Neural progenitor cell (in vitro differentiated cells): ENCODE data around the gene RSPO4. TPM values are rescaled to one million over a fixed set of nuclear protein-coding genes. Genes with fewer than 3 reads are reported as not detected.
"Not testable (repeated sequence)": the region's sequence is repeated elsewhere in the genome, so short reads cannot be mapped to it uniquely, and the experiment has no call there.

Source experiments
- DNase-seq: peaks from one replicate; pipeline ENCODE4 v3.0.0-alpha.2; 2016; ENCODE audit warnings: low spot score
- H2AFZ ChIP-seq: fragments of 200-600 bp; sonication (generic); replicated peaks from 2 replicates; pipeline ENCODE4 v1.6.1; 2016; ENCODE audit warnings: antibody characterized with exemption
- H3F3A ChIP-seq: fragments of 200-600 bp; sonication (generic); 2 replicates; pipeline ENCODE4 v1.6.1; 2016; ENCODE audit warnings: antibody characterized with exemption, low read depth
- H3K27ac ChIP-seq: fragments of 200-600 bp; sonication (generic); 2 replicates; pipeline ENCODE4 v1.5.1; 2016; ENCODE audit warnings: mild to moderate bottlenecking
- H3K27me3 ChIP-seq: fragments of 200-600 bp; sonication (generic); 2 replicates; pipeline ENCODE4 v1.6.1; 2016; ENCODE audit warnings: mild to moderate bottlenecking, moderate library complexity
- H3K36me3 ChIP-seq: fragments of 200-600 bp; sonication (generic); 2 replicates; pipeline ENCODE4 v1.5.1; 2016
- H3K4me1 ChIP-seq: fragments of 200-600 bp; sonication (generic); 2 replicates; pipeline ENCODE4 v1.6.1; 2016; ENCODE audit warnings: mixed run types
- H3K4me2 ChIP-seq: fragments of 200-600 bp; sonication (generic); 2 replicates; pipeline ENCODE4 v1.6.1; 2016
- H3K4me3 ChIP-seq: fragments of 200-600 bp; sonication (generic); 2 replicates; pipeline ENCODE4 v1.5.1; 2016
- H3K79me2 ChIP-seq: fragments of 200-600 bp; sonication (generic); 2 replicates; pipeline ENCODE4 v1.6.1; 2016; ENCODE audit warnings: low read depth
- H3K9ac ChIP-seq: fragments of 200-600 bp; sonication (generic); 2 replicates; pipeline ENCODE4 v1.6.1; 2016
- H3K9me3 ChIP-seq: fragments of 200-600 bp; sonication (generic); 2 replicates; pipeline ENCODE4 v1.5.1; 2016; ENCODE audit warnings: low read depth
- H4K20me1 ChIP-seq: fragments of 200-600 bp; sonication (generic); 2 replicates; pipeline ENCODE4 v1.6.1; 2016; ENCODE audit warnings: low read depth
- H3K27ac Mint-ChIP-seq: 3 replicates; pipeline ENCODE4 v1.8.0; 2021; ENCODE audit warnings: mixed read lengths
- H3K27me3 Mint-ChIP-seq: 2 replicates; pipeline ENCODE4 v1.8.0; 2022; ENCODE audit warnings: low read depth, mild to moderate bottlenecking, inconsistent platforms, moderate library complexity, mixed read lengths; ENCODE audit not compliant: insufficient read depth
- H3K36me3 Mint-ChIP-seq: 3 replicates; pipeline ENCODE4 v1.8.0; 2021; ENCODE audit warnings: mixed read lengths
- H3K4me1 Mint-ChIP-seq: 3 replicates; pipeline ENCODE4 v1.8.0; 2021; ENCODE audit warnings: mixed read lengths
- H3K4me3 Mint-ChIP-seq: 3 replicates; pipeline ENCODE4 v1.8.0; 2021; ENCODE audit warnings: mild to moderate bottlenecking, moderate library complexity, mixed read lengths
- H3K9me3 Mint-ChIP-seq: 3 replicates; pipeline ENCODE4 v1.8.0; 2020; ENCODE audit warnings: mixed read lengths
- CTCF ChIP-seq: fragments of 200-600 bp; sonication (generic); IDR thresholded peaks from 2 replicates; pipeline ENCODE4 v1.5.1; 2017; ENCODE audit warnings: antibody characterized with exemption, mild to moderate bottlenecking
- EZH2 ChIP-seq: fragments of 200-600 bp; sonication (generic); IDR thresholded peaks from 2 replicates; pipeline ENCODE4 v1.6.1; 2017; ENCODE audit warnings: antibody characterized with exemption, mild to moderate bottlenecking, moderate library complexity
- EZH2phosphoT487 ChIP-seq: fragments of 200-600 bp; sonication (generic); IDR thresholded peaks from 2 replicates; pipeline ENCODE4 v1.6.1; 2017; ENCODE audit warnings: antibody characterized with exemption
- total RNA-seq: library from RNA; depleted of rRNA; stranded (reverse); fragments of >200 nt; gene quantifications from 2 replicates; pipeline ENCODE4 v1.2.3, GENCODE V29; 2015; ENCODE audit warnings: low replicate concordance

Gene RSPO4
- total RNA-seq, 1 donor from 2014 or later, result 0.26 TPM

GRCh38 chr20:987677-988076 lies 14.4 kb downstream of the RSPO4 start:
- no peaks in the 10 kb centered on the region for H3K27me3 ChIP-seq
- H3K9me3 ChIP-seq, result no peaks in the 10 kb centered on the region
- Mint-ChIP-seq H3K27ac (peak overlapping the region; percentile 44), H3K36me3 (no peaks in the 10 kb centered on the region), H3K4me3 (no peak overlapping the region), H3K27me3 (peaks cover 3% of the 10 kb centered on the region), H3K4me1 (no peaks in the 10 kb centered on the region), H3K9me3 (no peaks in the 10 kb centered on the region)
- no peaks in the 10 kb centered on the region for H3F3A ChIP-seq
- no peak overlapping the region for H3K4me2 ChIP-seq
- H3K27ac ChIP-seq, result no peak overlapping the region
- no peaks in the 10 kb centered on the region for H3K36me3 ChIP-seq
- no peak for TF ChIP-seq EZH2
- TF ChIP-seq CTCF, result no peak
- no peak for TF ChIP-seq EZH2phosphoT487
- no peak overlapping the region for H3K4me3 ChIP-seq
- no peak overlapping the region for H3K9ac ChIP-seq
- peaks cover 4% of the 10 kb centered on the region for H3K4me1 ChIP-seq
- no peaks in the 10 kb centered on the region for H4K20me1 ChIP-seq
- no peak for DNase-seq
- H3K79me2 ChIP-seq, result no peaks in the 10 kb centered on the region
- H2AFZ ChIP-seq, result no peak overlapping the region

- DNase-seq, result no peak
- H3K4me3 Mint-ChIP-seq, result no peak overlapping the region
- peaks cover 3% of the 10 kb centered on the region for H3K27me3 Mint-ChIP-seq
- no peaks in the 10 kb centered on the region for H3K9me3 Mint-ChIP-seq
- Histone ChIP-seq H3K4me2 (no peak overlapping the region), H3K9me3 (no peaks in the 10 kb centered on the region), H3K27me3 (no peaks in the 10 kb centered on the region), H3K4me3 (no peak overlapping the region), H3K4me1 (peaks cover 4% of the 10 kb centered on the region), H3F3A (no peaks in the 10 kb centered on the region), H3K36me3 (no peaks in the 10 kb centered on the region), H2AFZ (no peak overlapping the region), H4K20me1 (no peaks in the 10 kb centered on the region), H3K27ac (no peak overlapping the region), H3K79me2 (no peaks in the 10 kb centered on the region), H3K9ac (no peak overlapping the region)
- H3K4me1 Mint-ChIP-seq, result no peaks in the 10 kb centered on the region
- TF ChIP-seq EZH2, result no peak
- TF ChIP-seq CTCF, result no peak
- TF ChIP-seq EZH2phosphoT487, result no peak
- H3K36me3 Mint-ChIP-seq, result no peaks in the 10 kb centered on the region
- no peak overlapping the region for H3K27ac Mint-ChIP-seq
Measured at GRCh38 chr20:986733-987355, 15.3 kb downstream of the RSPO4 start.

GRCh38 chr20:984994-985393 lies 17.1 kb downstream of the RSPO4 start:
- H3K4me3 ChIP-seq, H3F3A ChIP-seq, H4K20me1 ChIP-seq, H2AFZ ChIP-seq, H3K4me3 Mint-ChIP-seq, H3K9me3 Mint-ChIP-seq, H3K27me3 ChIP-seq, H3K27ac Mint-ChIP-seq, H3K36me3 Mint-ChIP-seq, H3K27ac ChIP-seq, H3K36me3 ChIP-seq, H3K27me3 Mint-ChIP-seq, H3K79me2 ChIP-seq, H3K4me1 ChIP-seq, H3K9me3 ChIP-seq, H3K9ac ChIP-seq, H3K4me2 ChIP-seq, DNase-seq, H3K4me1 Mint-ChIP-seq: not testable (repeated sequence)

GRCh38 chr20:982754-983153 lies 19.4 kb downstream of the RSPO4 start:
- Histone ChIP-seq H3K36me3 (no peaks in the 10 kb centered on the region), H3K27ac (no peak overlapping the region), H3K4me3 (no peak overlapping the region), H3K4me1 (no peaks in the 10 kb centered on the region), H2AFZ (peak overlapping the region; percentile 69), H3F3A (no peaks in the 10 kb centered on the region), H3K27me3 (no peaks in the 10 kb centered on the region), H3K4me2 (no peak overlapping the region), H3K79me2 (no peaks in the 10 kb centered on the region), H3K9me3 (no peaks in the 10 kb centered on the region), H3K9ac (no peak overlapping the region), H4K20me1 (no peaks in the 10 kb centered on the region)
- peak; percentile 28 for DNase-seq
- TF ChIP-seq CTCF, result no peak
- TF ChIP-seq EZH2, result no peak
- TF ChIP-seq EZH2phosphoT487, result no peak
- Mint-ChIP-seq H3K36me3 (no peaks in the 10 kb centered on the region), H3K27ac (no peak overlapping the region), H3K4me3 (no peak overlapping the region), H3K27me3 (peaks cover 6% of the 10 kb centered on the region), H3K4me1 (no peaks in the 10 kb centered on the region), H3K9me3 (no peaks in the 10 kb centered on the region)
